Activated gamma-delta T cell treated with Interleukin-2 at 50 U/mL for 16 hours (primary cell): ENCODE results near the gene CAMKK2.
"Not testable (repeated sequence)": the region's sequence is repeated elsewhere in the genome, so short reads cannot be mapped to it uniquely, and the experiment has no call there.

Experiments used
- DNase-seq: peaks from one replicate; pipeline ENCODE4 v3.0.0-alpha.2; 2020

Gene CAMKK2

DNA sequence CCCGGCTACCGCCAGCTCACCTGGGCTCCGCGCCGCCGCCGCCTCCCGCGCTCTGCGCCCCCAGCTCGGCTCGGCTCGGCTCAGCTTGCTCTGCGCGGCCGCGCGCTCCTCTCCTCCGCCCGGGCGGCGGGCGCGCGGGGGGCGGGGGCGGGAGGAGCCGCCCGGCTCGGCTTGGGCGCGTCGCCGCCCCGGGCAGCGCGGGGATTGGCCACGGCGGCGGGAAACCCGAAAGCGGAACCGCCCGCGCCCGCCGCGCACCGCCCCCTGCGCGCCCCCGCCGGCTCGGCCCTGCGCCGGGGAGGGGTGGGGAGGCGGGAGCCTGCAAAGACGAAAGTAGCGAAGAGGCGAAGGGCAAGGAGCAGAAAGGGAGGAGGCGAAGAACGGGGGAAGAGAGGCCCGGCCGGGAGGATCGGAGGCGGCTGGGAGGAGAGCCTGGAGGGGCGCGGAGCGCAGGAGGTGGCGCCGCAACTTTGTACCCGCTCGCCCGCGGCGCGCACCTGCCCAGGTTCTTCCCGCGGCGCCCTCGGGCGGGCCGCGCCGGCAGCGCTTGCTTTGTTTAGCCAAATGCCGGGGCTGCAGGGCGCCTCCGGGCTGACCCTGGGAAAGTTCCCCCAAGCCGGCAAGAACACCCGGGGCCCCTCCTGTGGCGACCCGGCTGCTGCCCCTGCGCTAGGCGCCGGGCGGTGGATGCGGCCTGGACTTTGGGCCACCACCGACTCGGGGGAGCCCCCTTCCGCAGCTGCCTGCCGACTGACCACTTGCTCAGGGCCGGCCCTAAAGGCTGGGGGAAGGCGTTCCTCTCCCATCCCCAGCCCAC lies at the start of gene CAMKK2:
CAMKK2 (minus strand) TSS at position 92 of the 817 bp plus-strand sequence. CDS start 22,183 bp downstream, outside the sequence.
- peak; percentile 81 for DNase-seq

DNA sequence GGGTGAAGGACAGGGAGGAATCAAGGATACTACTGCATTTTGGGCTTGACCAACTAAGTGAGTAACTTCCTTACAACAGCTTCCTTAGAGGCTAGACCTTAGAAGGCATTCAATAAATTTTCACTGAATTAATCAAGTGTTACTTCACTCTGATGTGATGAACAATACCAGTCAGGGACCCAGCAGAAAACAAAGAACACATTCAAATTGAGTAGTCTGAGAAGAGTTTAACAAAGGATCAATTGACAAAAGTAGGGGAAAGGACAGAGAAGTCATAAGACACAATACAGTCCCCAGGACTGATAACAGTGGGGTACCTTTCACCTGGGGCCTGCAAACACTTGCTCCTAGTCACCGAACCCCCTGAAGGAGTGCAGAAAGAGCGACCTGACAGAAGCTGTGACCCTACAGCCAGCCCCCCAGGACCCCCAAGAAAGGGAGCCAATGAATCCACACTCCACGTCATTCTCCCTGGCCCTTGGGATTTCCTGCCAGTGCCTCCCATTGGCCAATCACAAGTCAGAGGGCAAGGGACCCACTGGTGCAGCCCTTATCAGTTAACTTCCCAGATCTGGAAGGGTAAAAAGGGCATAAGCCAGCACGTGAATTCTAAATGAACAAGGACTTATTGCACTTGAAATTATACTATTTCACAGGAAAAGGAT lies 48.8 kb upstream of the CAMKK2 start:
- no peak for DNase-seq

DNA sequence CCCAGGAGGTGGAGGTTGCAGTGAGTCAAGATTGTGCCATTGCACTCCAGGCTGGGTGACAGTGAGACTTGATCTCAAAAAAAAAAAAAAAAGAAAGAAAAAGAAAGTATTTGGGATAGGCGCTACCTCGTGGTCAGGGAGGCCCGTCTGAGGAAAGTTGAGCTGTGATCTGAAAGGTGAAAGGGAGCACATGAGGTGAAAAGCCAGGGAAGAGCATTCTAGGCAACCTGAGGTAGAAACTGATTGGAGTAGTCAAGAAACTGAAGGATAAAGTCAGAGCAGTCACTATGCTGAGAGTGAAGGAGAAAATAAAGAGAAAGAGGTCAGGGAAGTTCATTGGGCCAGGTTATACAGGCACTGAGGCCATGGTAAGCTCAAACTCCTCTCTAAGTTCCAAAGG lies 48.0 kb upstream of the CAMKK2 start:
- DNase-seq = no peak

DNA sequence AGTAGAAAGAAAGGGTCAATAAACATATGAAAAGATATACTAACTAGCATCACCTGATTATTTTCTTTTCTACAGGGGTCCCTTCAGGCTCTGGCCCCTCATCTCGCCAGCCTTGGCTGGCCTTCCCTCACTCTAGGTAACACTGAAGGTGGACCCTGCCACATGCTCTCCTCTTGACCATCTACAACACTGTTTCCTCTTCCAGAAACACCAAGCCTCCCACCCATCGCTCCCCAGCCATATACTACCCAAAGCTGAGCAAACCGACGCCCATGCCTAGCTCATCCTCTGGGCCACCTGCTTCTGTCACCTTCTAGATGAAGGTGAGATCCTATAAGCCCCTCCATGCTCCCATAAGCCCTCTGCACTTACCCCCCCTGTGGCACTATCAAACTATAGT lies 40.9 kb upstream of the CAMKK2 start:
- no peak for DNase-seq

DNA sequence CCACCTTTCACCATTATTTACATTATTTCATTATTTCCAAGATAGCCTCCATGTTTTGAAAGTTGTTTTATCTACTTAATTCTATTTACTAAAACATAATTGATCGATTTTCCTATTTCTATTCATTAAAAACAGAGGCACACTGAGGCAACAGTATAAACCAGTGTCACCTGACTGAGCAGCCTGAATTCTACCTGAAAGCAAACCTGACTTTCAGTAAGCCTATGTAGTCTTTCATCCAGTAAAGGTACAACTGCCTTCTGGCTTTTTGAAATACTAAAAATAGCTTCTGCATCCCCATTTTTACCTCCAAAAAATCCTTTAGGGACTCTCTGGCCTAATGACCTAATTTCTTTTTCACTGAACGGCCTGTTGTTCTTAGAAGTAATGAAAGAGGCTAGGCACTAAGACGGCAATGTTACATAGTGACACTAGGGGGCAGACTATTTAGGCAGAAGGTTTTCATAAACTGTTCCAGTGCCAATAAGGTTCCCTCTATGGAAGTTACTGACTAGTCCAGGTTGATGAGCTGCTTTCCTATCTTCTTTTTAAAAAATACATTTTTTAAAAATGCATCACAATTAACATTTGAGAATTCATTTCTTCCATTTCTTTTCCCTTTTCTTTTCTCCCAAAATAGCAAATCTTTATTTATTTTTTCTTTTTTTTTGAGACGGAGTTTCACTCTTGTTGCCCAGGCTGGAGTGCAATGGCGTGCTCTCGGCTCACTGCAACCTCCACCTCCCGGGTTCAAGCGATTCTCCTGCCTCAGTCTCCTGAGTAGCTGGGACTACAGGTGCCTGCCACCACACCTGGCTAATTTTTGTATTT lies 38.2 kb upstream of the CAMKK2 start:
- DNase-seq = no peak

DNA sequence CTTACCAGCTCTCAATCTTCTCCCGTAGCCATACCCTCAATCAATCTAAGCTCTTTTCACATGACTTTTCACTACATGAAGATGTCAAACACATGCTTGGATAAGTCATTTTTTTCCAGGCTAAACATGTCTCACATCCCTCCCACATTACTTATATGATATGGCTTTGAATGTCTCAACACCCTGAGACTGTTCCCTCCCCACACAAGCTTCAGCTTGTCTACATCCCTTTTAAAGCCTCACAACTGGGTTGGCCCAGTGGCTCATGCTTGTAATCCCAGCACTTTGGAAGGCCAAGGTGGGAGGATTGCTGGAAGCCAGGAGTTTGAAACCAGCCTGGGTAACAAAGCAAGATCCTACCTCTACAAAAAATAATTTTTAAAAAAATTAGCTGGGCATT lies 37.2 kb upstream of the CAMKK2 start:
- no peak for DNase-seq

DNA sequence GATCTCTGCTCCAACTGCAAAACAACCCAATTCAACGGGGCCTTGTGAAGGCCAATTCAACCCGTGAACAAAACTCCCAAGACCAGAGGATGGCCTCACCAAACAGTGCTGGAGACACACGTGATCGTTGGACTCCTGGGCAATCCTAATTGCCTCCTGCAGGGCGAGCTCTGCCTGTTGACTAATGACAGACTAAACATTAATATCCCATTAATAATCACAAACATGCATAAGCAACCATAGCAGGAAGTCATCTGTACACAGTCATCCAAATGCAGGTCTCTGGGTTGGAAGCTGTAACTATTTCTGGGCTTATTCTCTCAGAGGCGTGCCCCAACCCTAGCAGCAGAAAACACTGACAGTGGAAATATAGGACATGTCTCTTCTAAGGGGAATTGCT lies 34.7 kb upstream of the CAMKK2 start:
- no peak for DNase-seq

DNA sequence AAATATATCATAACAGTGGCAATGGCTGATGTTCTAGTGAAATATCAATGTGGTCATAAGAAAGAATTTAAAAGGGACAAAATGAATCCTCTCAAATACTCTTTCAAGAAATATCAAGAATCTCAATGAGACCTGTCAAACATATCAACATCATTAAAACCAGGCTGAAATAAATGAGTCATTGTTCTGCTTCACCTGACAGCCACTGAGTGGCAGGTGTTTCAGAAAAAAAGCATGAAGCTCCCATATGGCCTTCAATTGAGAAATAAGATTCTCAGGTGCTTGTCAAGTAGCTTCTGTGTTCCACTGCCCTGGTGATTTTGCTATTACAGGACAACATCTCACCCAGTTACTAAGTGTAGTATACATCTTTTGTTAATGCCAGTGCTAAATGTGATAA lies 34.2 kb upstream of the CAMKK2 start:
- no peak for DNase-seq

DNA sequence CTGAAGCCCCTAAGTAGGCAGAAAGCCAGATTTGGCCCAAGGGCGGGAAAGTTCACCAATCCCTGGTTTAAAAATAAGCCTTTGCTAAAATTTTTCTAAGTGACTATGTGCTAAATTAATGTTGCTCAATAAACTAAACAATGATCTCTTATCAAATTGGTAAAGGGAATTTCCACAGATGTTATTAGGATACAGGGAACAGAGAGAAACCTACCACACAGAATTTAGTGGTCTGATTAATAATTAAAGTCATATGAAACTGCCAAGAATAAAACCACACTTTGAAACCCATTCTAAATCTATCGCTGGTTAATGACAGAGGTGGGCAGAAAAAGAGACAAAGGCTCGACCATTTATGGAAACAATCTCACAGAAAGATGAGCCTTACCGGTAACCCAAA lies 33.7 kb upstream of the CAMKK2 start:
- no peak for DNase-seq

DNA sequence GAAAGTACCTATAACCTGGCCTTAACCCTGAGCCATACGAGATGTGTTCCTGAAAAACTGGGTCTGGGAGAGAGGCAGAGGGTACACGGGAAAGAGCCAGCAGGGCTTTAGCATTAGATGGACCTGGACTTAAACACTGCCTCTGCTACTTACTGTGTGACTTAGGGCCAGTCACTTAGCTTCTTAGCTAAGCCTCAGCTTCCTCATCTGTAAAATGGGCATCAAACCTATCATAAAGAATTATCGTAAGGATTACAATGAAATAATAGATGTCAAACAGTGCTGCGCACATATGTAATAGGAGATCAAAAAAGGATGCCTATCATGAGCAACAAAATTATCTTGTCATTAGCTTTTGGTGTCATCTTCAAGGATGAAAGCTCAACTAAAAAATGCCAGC lies 32.1 kb upstream of the CAMKK2 start:
- no peak for DNase-seq

DNA sequence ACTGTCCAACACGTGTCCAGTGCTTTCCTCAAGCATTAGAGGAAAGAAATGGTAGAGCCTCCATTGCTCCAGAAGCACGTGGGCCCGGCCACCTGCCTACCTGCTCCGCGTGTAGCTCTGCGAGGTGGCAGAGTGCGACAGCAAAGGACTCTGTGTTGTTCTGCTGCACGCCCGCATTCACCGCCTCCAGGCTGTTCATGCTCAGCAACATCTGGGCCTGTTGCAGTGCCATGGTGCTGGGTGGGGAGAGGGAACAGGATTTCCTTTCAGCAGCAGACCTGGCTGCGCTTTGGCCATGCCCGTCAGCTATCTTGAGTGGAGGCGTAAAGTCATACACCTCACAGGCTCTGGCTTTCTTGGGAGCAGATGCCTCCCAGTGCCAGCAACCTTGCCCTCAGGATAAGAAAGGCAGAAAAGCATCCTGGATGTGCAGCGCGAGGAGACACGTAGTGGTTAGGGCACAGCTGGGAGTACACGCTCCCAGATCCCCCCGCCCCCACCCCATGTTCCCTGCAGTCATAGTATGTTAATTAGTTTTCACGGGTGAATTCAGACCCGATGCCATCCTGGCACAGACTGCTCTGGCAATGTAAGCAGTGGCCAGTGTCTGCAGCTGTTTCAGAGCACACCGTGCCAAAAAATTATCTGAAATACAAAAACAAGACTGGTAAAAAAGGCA lies 30.6 kb upstream of the CAMKK2 start:
- no peak for DNase-seq

DNA sequence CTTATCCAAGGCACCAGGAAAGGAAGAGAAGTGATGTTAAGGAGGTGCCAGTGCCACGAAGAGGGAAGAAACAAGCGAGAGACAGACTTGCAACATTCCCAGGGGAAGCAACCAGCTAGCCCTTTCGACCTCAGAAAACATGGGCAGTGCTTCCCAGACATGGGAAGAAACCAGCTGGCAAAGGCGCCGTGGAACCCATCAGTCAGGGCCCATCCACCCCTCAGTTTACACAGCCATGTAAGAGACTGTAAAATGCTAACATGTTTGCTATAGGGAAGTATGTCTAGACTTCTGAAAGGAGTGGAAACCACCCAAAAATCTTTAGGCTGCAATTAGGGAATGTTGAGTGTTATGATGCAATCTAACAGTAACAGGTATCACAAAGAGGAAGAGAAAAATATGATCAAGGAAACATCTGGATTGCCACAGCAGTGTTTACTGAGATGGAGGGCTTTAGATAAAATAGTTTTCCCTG lies 29.4 kb upstream of the CAMKK2 start:
- no peak for DNase-seq

DNA sequence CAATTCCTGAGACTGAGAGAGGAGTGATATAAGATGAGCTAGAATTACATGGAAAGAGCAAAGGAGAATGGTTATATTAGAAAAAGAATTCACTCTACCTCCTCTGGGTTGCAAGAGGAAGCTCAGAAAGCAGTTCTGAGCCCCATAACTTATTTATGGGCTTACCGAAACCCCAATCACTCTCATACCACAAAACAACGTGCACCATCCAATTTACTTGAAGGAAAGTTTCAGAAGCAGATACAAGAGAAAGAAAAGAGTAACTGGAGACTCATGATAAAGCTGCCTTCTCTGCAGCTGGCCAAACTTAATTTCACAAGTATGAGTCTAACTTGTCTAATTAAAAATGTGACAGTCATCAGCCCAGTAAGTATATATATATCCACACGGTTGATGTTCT lies 27.4 kb upstream of the CAMKK2 start:
- DNase-seq = no peak

DNA sequence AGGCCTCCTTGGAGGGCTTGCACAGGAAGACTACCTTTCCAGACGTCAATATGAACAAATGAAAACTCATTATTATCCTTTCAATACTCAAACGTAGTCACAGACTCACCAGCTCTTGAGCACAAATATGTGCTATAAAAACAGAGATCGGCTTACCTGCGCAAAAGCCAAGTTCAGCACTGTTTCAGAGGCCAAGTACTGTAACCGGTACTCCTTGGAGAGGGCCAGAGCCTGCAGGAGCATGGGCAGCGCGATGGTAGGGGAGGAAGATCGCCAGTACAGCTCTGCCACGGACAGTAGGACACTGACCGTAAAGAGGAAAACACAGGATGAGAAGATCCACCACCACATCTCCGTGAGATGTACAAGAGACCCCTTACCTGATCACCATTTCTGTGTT lies 21.6 kb upstream of the CAMKK2 start:
- no peak for DNase-seq

DNA sequence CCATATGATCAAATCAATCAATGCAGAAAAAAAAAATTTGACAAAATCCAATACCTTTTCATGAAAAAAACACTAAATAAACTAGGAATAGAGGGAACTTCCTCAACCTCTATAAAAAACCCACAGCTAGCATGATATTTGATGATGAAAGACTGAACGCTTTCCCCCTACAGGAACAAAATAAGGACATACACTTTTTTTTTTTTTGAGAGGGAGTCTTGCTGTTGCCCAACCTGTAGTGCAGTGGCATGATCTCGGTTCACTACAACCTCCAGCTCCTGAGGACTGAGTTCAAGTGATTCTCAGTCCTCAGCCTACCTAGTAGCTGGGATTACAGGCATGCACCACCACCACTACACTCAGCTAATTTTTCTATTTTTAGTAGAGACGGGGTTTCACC lies 17.9 kb upstream of the CAMKK2 start:
- DNase-seq = no peak

DNA sequence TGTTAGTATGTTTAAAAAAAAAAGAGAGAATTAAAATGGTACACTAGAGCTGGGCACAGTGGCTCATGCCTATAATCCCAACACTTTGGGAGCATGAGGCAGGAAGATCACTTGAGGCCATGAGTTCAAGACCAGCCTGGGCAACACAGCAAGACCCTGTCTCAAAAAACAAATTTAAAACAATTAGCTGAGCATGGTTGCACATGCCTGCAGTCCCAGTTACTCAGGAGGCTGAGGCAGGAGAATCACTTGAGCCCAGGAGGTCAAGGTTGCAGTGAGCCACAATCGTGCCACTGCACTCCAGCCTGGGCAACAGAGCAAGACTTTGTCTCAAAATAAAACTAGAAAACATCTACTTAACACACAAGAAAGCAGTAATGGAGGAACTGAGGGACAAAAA lies 13.7 kb upstream of the CAMKK2 start:
- not testable (repeated sequence) for DNase-seq

DNA sequence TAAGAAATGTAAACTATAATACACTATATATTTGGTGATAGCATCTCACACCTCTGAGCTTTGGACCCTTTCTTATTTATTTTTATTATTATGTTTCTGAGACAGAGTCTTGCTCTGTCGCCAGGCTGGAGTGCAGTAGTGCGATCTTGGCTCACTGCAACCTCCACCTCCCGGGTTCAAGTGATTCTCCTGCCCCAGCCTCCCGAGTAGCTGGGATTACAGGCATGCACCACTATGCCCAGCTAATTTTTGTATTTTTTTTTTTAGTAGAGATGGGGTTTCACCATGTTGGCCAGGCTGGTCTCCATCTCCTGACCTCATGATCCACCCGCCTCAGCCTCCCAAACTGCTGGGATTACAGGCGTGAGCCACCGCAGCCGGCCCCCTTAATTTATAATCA lies 10.9 kb upstream of the CAMKK2 start:
- DNase-seq = not testable (repeated sequence)

DNA sequence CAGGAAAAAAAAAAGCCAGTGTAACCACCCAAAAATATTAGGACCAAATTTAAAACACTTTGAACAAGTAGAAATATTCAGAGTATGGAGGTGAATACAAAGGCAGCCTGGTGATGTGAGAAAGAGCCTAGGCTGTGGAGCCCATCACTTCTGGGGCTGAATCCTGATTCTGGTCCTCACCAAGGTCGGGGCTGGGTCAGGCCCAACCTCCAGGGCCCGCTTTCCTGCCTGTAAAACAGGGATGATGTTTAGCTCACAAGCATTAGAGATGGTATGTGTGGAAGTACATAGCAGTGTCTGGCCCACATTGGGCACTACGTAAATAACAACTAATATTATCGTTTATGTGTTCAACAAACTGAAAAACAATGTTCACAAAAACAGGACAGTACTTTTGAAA lies 7.8 kb upstream of the CAMKK2 start:
- DNase-seq = no peak

DNA sequence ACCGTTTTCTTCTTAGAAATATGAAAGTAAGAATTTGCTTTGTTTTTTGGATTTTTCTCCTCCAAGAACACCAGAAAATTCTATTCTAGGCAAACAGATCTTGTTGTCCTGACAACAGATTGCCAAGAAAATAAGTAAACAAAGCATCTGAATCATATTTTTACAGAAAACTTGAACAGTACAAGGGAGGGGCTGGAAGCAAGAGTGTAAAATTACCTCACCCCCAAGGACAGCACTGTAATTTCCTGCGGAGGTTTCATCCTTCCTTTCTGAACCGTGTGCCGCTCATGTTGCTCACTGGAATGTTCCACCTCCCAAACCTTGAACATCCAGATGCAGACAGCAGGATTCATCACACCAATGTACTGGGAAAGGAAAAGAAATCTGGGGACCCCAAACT lies 5.4 kb upstream of the CAMKK2 start:
- DNase-seq = no peak

DNA sequence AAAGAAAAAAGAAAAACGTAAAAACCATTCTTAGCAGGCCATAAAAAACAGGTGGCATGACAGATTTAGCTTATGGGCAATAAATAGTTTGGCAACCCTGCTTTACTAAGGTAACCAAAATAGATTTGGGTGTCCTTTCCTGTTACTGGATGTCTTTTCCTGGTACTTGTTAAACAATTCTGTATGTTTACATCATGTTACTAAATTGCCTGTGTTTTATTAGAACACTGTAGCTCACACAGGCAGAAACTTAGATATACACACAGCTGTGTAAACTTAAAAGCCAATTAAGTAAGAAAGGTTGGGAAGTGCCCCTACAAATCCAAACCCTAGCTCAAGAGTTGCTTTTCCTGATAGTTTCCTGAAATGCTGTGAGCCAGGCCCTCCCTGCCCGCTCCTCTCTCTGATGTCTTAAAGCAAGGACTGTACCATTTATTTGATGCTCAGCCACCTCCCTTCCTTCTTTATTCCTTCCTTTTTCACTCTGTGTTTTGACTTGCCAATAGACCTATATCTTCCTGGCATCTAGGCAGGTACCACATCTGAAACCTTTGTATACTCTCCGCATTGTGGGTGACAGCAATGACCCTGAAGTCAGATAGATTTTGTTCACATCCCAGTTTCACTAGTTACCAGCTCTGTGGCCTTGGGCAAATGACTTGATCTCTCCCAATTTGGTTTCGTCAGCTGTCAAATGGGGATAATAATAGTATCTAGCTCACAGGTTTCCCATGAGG lies 3.7 kb upstream of the CAMKK2 start:
- DNase-seq = no peak

DNA sequence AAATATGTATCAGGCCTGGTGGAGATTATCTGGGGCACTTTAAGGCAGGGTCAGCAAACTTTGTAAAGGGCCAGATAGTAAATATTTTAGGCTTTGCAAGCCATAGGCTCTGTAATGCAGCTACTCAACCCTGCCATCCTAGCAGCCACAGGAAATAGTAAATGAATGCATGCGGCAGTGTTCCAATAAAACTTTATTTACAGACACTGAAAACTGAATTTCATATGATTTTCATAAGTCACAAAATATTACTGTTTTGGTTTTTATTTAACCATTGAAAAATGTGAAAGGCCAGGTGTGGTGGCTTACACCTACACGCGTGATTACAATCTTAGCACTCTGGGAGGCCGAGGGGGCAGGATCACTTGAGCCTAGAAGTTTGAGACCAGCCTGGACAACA lies 3.2 kb upstream of the CAMKK2 start:
- DNase-seq = no peak

DNA sequence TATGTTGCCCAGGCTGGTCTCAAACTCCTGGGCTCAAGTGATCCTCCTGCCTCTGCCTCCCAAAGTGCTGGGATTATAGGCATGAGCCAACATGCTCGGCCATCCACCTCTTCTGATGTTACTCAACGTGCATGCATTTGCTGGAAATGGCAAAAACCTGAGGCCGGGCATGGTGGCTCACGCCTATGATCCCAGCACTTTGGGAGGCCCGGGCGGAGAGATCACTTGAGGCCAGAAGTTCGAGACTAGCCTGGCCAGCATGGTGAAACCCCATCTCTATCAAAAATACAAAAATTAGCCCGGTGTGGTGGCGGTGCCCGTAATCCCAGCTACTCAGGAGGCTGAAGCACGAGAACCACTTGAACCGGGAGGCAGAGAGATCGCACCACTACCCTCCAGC lies 1.9 kb upstream of the CAMKK2 start:
- not testable (repeated sequence) for DNase-seq
